ENCODE measurements around the gene DCAF4L1.
A peak's percentile ranks its signal among the peaks of the same experiment; 100 is the strongest.

The DCAF4L1 gene

DNA sequence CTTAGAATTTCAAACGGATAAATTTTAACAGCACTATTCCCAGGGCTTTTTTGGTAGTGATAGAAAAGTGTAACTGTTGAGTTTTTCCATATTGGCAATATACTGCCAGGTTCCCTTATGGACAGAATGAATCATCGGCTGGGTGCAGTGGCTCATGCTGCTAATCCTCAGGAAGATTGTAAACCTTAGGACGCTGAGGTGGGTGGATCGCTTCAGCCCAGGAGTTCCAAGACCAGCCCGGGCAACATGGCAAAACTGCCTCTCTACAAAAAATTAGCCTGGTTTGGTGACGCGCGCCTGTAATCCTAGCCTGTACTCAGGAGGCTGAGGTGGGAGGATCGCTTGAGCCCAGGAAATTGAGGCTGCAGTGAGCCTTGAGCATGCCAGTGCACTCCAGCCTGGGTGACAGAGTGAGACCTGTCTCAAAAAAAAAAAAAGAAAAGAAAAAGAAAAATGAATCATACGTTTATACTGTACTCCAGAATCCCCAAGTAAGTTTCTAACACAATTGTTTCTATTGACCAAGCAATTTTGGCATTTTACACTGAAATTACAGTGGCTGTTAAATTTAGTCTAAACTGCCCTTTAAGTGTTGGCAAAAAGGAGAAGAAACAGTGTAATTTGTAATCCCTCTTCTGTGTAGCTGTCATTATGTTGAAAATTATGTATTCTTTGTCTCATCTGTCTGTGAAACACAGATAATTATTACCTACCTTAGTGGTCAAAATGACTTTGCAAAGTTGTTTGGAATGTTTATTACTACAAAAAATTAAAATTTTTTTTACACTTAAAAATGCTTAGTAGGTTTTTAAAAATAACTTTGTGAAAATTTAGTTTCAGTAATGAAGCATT lies 10.6 kb downstream of the DCAF4L1 start:
- no peak for DNase-seq

DNA sequence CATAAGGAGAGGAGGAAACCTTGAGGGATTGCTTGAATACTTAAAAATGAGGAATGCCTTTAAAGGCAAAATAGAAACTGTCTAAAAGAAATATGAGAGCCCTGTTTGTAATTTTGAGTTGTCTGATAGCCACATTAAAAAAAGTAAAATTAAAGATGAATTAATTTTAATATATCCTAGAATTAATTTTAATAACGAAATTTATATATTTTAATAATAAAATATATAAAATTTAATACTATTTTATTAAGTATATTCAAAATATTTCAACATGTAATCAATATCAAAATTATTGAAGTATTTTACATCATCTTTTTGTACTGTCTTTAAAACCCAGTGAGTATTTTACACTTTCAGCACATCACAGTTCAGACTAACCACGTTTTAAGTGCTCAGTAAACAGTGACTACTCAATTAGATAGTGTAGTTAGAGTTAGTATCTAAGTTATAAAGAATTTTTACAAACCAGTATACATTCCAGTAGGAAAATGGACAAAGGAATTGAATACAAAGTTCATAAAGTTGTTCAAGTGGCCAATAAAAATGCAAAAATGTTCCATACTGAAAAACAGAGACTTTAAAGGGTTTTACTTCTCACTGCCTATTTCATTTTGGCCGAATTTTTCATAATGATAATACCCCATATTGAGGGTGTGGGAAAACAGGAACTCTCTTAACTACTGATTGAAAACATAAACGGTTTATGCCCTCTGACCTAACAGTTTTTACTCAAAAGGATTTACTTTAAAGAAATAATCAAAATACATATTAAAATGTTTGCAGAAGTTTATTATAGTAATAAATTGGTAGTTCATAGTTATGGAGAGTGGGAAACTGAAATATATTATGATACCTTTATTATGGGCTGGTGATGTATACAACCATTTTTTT lies 11.7 kb downstream of the DCAF4L1 start:
- DNase-seq = no peak

DNA sequence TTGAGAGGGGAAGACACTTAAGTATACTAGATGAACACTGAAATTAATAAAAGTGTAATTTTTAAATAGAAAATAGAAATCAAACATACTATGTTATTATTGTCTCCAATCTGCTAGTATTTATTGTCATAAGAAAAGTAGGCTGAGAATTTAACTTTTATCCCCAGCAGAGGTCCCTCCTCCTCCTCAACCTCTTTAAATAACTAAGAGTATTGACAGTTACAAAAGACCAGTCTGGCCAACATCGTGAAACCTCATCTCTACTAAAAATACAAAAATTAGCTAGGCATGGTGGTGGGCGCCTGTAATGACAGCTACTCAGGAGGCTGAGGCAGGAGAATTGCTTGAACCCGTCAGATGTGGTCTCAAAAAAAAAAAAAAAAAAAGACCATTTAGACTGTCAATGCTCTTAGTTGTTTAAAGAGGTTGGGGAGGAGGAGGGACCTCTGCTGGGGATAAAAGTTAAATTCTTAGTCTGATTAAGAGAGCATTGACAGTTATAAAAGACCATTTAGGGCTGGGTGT lies 13.0 kb downstream of the DCAF4L1 start:
- DNase-seq = no peak

DNA sequence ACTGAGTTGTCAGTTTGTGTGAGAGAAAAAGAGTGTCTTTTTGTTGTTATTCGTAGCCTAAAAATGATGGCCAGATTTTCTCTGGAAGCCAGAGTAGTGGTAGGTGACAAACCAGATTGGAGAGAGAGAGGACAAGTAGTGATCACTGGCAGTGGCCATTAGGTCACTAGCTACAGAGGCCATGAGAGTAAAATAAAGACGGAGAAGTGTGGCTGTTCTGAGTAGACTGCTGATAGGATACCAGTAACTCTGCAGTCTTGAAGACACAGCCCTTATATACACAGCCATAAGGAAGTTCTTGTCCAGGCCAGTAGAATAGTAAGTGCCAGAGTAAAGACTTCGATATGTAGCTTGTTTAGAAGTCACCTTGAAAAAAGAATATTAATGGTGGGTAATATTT lies 16.5 kb downstream of the DCAF4L1 start:
- no peak for DNase-seq

DNA sequence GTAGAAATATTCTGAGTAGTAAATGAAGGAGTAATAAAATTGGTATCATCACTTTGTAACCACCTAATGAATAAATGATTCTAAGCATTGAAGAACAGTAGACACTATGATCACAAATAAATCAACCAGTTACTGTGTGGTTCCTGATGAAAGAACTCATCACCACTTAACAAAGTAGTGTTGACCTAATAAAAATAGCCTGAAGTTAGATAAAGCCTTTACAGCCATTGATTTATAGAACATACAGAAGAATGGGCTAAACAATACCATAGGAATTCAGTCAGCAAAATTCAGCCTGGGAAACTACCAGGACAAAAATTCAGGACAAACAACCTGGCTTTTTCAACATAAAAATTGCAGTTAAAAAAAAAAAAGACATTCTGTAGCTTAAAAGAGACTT lies 17.8 kb downstream of the DCAF4L1 start:
- DNase-seq = no peak

DNA sequence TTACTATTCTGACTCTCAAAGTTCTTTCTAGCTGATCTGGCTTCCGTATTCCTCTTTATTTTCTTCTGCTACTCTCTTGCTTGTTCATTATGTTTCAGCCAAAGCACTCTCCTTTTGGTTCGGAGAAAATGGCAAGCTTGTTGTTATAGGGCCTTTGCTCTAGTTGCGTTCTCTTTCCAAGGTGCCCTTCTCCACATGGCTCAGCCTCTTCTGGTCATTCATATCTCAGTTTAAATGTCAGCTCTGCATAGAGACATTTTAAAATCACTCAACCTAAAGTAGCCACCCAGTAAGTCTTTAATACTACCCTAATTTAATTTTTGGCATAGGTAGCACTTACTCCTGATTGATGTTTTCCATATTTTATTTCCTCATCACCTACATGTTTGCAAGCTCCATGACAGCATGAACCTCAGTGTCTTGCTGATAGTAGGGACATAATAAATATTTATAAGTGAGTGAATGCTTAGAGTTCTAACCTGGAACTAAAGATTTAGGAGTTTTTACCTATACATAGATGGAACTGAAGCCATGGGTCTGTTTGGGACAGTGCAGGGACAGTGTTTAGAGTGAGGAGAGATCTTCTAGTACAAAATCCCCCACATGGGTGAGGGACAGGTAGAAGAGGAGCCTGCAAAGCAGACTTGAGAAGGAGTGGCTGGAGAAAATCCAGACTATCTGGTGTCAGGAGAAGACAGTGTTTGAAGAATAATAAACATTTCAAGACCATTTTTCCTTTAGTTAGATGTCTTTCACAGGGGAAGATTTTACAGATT lies 26.6 kb downstream of the DCAF4L1 start:
- DNase-seq = no peak

DNA sequence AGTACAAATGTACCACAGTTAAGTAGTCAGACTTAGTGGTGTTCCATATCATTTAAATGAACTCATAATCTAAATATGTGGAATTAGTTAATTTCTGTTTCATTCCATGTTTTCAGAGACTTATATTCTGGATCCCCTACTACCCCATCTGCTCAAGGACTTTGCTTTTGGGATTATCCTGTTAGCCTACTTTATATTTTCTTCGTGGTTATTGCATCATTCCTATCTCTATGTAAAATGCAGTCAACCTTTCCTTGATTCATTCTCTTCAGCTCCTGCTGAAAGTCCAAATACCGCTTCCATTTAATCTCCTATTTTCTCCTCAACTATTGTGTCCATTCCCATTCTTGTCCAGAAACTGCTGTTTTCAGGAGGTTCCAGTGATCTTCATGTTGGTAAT lies 33.9 kb downstream of the DCAF4L1 start:
- DNase-seq = peak in 1 of 2 experiments; percentile 6

DNA sequence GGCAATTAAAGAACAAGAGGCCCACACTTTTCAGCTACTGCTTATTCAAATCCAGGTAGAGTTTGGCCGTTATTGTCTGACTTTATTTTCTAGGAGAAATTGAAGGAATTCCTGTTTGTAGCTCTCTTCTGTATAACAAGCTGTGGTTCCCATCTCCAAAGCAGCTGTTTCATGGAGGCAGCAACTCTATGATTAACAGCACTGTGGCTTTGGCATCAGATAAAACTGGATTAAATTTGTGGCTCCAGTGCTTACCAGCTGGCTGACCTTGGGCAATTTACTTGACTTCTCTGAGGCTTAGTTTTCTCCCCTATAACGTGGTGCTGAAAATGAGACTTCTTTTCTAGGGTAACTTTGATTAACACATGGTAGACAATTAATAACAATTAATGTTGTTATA lies 36.9 kb downstream of the DCAF4L1 start:
- DNase-seq = peak in 1 of 2 experiments; percentile 22

All from NCI-H524 (cell line).